Astrocyte (in vitro differentiated cells and primary cell): ENCODE results near the gene BEX4. TPM values are rescaled to one million over a fixed set of nuclear protein-coding genes. Genes with fewer than 3 reads are reported as not detected.
A peak's percentile ranks its signal among the peaks of the same experiment; 100 is the strongest.

Experiments used
- DNase-seq: peaks from one replicate; pipeline ENCODE4 v3.0.0-alpha.2; 2010; ENCODE audit warnings: low read depth
- FAIRE-seq: peaks from 2 replicates; lab custom pipeline; 2011; peaks lifted over from hg19 to GRCh38; lab: Jason Lieb, UNC
- H2AFZ ChIP-seq: 2 replicates; pipeline ENCODE4 v1.6.0; 2012; ENCODE audit warnings: low read depth, low read length, inconsistent platforms
- H3K27ac ChIP-seq: 2 replicates; pipeline ENCODE4 v1.5.1; 2011; ENCODE audit warnings: low read depth, low read length, inconsistent platforms
- H3K27me3 ChIP-seq: 2 replicates; pipeline ENCODE4 v1.6.0; 2011; ENCODE audit warnings: low read length, inconsistent platforms; ENCODE audit not compliant: insufficient read depth
- H3K36me3 ChIP-seq: 2 replicates; pipeline ENCODE4 v1.5.1; 2011; ENCODE audit warnings: low read length, inconsistent platforms; ENCODE audit not compliant: insufficient read depth
- H3K4me1 ChIP-seq: 2 replicates; pipeline ENCODE4 v1.5.1; 2011; ENCODE audit warnings: low read length, inconsistent platforms; ENCODE audit not compliant: insufficient read depth
- H3K4me2 ChIP-seq: 2 replicates; pipeline ENCODE4 v1.6.0; 2012; ENCODE audit warnings: low read length, inconsistent platforms
- H3K4me3 ChIP-seq: 2 replicates; pipeline ENCODE4 v1.5.1; 2011; ENCODE audit warnings: low read depth, mild to moderate bottlenecking, low read length, inconsistent platforms; ENCODE audit not compliant: insufficient read depth
- H3K79me2 ChIP-seq: 2 replicates; pipeline ENCODE4 v1.6.0; 2012; ENCODE audit warnings: mild to moderate bottlenecking, low read length, inconsistent platforms; ENCODE audit not compliant: insufficient read depth
- H3K9ac ChIP-seq: 2 replicates; pipeline ENCODE4 v1.6.0; 2012; ENCODE audit warnings: mild to moderate bottlenecking, low read length, inconsistent platforms
- H3K9me3 ChIP-seq: 2 replicates; pipeline ENCODE4 v1.5.1; 2012; ENCODE audit warnings: low read depth, mild to moderate bottlenecking, low read length, inconsistent platforms; ENCODE audit not compliant: insufficient read depth
- H4K20me1 ChIP-seq: 2 replicates; pipeline ENCODE4 v1.6.0; 2012; ENCODE audit warnings: low read length, inconsistent platforms; ENCODE audit not compliant: insufficient read depth
- H3K27ac Mint-ChIP-seq: one replicate; pipeline ENCODE4 v1.8.0; 2021; ENCODE audit warnings: mild to moderate bottlenecking, mixed read lengths; ENCODE audit not compliant: unreplicated experiment
- H3K27me3 Mint-ChIP-seq: one replicate; pipeline ENCODE4 v1.8.0; 2021; ENCODE audit warnings: low read depth, mixed read lengths; ENCODE audit not compliant: unreplicated experiment
- H3K36me3 Mint-ChIP-seq: one replicate; pipeline ENCODE4 v1.8.0; 2021; ENCODE audit warnings: low read depth, mixed read lengths; ENCODE audit not compliant: unreplicated experiment
- H3K4me1 Mint-ChIP-seq: one replicate; pipeline ENCODE4 v1.8.0; 2021; ENCODE audit warnings: low read depth, mixed read lengths; ENCODE audit not compliant: unreplicated experiment
- H3K4me3 Mint-ChIP-seq: one replicate; pipeline ENCODE4 v1.8.0; 2021; ENCODE audit warnings: mild to moderate bottlenecking, moderate library complexity, mixed read lengths; ENCODE audit not compliant: unreplicated experiment
- H3K9me3 Mint-ChIP-seq: one replicate; pipeline ENCODE4 v1.8.0; 2021; ENCODE audit warnings: mild to moderate bottlenecking, mixed read lengths; ENCODE audit not compliant: unreplicated experiment
- EZH2 ChIP-seq: IDR thresholded peaks from 2 replicates; pipeline ENCODE4 v1.6.1; 2012; ENCODE audit warnings: mild to moderate bottlenecking, low read length, inconsistent platforms; ENCODE audit not compliant: insufficient read depth
- total RNA-seq: library from RNA; stranded (reverse); gene quantifications from 2 replicates; pipeline ENCODE4 v1.2.1, GENCODE V29; 2021
- TF ChIP-seq, protein P1 (sequence below): IDR thresholded peaks from 2 replicates; pipeline ENCODE4 v1.5.1; 2011; ENCODE audit warnings: low read depth, mild to moderate bottlenecking, inconsistent platforms, low read length, moderate library complexity; ENCODE audit not compliant: insufficient read depth

Gene BEX4
- total RNA-seq, 1 donor from 2014 or later, result 43.4 TPM

DNA sequence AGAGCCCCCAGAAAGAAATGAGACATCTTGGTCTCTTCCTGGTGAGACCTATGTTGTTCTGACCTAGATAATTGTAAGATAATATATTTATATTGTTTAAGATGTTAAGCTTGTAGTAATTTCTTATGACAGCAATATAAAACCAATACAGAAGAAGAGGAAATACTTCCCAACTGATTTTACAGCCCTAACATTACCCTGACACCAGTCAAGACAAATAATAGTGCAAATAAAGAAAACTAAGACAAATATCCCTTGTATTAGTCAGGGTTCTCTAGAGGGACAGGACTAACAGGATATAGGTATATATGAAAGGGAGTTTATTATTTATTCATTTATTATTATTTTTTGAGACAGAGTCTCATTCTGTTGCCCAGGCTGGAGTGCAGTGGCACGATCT, 21.4 kb downstream of the BEX4 start:
- H3K4me3 Mint-ChIP-seq, result no peak overlapping the region
- no peaks in the 10 kb centered on the region for H3K9me3 Mint-ChIP-seq
- H3K27ac Mint-ChIP-seq, result no peak overlapping the region
- no peaks in the 10 kb centered on the region for H3K4me1 Mint-ChIP-seq
- Histone ChIP-seq H3K27me3 (no peaks in the 10 kb centered on the region), H3K36me3 (no peaks in the 10 kb centered on the region), H4K20me1 (no peaks in the 10 kb centered on the region), H2AFZ (no peak overlapping the region), H3K27ac (no peak overlapping the region), H3K4me3 (no peak overlapping the region), H3K79me2 (no peaks in the 10 kb centered on the region), H3K9ac (no peak overlapping the region), H3K4me1 (no peaks in the 10 kb centered on the region), H3K9me3 (no peaks in the 10 kb centered on the region), H3K4me2 (no peak overlapping the region)
- H3K27me3 Mint-ChIP-seq, result no peaks in the 10 kb centered on the region
- no peaks in the 10 kb centered on the region for H3K36me3 Mint-ChIP-seq
- TF ChIP-seq, protein P1, sequence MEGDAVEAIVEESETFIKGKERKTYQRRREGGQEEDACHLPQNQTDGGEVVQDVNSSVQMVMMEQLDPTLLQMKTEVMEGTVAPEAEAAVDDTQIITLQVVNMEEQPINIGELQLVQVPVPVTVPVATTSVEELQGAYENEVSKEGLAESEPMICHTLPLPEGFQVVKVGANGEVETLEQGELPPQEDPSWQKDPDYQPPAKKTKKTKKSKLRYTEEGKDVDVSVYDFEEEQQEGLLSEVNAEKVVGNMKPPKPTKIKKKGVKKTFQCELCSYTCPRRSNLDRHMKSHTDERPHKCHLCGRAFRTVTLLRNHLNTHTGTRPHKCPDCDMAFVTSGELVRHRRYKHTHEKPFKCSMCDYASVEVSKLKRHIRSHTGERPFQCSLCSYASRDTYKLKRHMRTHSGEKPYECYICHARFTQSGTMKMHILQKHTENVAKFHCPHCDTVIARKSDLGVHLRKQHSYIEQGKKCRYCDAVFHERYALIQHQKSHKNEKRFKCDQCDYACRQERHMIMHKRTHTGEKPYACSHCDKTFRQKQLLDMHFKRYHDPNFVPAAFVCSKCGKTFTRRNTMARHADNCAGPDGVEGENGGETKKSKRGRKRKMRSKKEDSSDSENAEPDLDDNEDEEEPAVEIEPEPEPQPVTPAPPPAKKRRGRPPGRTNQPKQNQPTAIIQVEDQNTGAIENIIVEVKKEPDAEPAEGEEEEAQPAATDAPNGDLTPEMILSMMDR, result no peak
- TF ChIP-seq EZH2, result no peak
- DNase-seq, result no peak
- no peak for FAIRE-seq

DNA sequence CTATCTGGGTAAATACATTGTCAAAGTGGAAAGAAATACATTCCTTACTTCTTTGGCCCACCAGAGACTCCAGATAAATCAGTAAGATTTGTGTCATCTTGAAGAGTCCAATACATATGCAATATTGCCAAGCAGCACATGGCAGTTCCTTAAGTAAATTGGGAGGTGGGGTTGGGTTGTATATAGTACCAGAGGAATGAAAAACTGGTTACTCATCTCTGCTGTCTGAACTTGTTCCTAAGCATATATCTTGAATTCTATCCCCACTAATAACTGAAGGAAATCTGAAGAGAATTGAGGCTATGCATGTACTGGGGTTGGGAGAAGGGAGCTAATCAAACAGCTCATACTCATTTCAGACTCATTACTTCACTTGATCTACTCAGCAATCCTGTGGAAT, 25.2 kb downstream of the BEX4 start:
- no peak overlapping the region for H3K4me3 ChIP-seq

DNA sequence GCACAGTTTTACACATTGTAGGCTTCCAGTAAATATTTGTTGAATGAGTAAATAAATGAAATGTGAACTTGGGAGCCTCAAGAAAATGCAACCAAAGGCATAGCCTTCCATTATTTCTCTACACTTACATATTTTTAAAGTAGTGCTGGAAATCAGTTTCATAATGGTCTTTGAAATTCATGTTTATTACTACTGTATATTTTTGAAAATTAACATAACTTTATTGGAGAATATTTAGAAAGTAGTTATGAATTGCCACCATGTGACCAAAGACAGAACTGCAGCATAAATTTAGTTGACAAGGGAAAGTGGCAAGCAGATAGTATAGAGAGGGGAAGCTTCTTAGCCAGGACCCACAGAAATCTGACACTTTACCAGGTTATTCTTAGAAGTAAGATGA, 33.6 kb downstream of the BEX4 start:
- no peak overlapping the region for H3K9ac ChIP-seq
- Mint-ChIP-seq H3K36me3 (peaks cover 3% of the 10 kb centered on the region), H3K27ac (no peak overlapping the region), H3K4me1 (peaks cover 8% of the 10 kb centered on the region), H3K27me3 (no peaks in the 10 kb centered on the region), H3K9me3 (no peaks in the 10 kb centered on the region), H3K4me3 (no peak overlapping the region)
- H3K27ac ChIP-seq, result no peak overlapping the region
- peaks cover 3% of the 10 kb centered on the region for H3K79me2 ChIP-seq
- peaks cover 9% of the 10 kb centered on the region for H3K36me3 ChIP-seq
- H3K4me3 ChIP-seq, result no peak overlapping the region
- H3K27me3 ChIP-seq, result no peaks in the 10 kb centered on the region
- H2AFZ ChIP-seq, result no peak overlapping the region
- no peak overlapping the region for H3K4me2 ChIP-seq
- H4K20me1 ChIP-seq, result peaks cover 6% of the 10 kb centered on the region
- TF ChIP-seq EZH2, result no peak
- TF ChIP-seq, protein P1, result peak; percentile 30
- H3K4me1 ChIP-seq, result no peaks in the 10 kb centered on the region
- H3K9me3 ChIP-seq, result no peaks in the 10 kb centered on the region
- peak; percentile 29 for FAIRE-seq
- peak; percentile 3 for DNase-seq

More for the DNA sequence above, 25.2 kb downstream of the BEX4 start:
- Mint-ChIP-seq H3K36me3 (no peaks in the 10 kb centered on the region), H3K4me3 (no peak overlapping the region), H3K4me1 (no peaks in the 10 kb centered on the region), H3K27me3 (peaks cover 7% of the 10 kb centered on the region), H3K27ac (no peak overlapping the region), H3K9me3 (no peaks in the 10 kb centered on the region)
- Histone ChIP-seq H3K79me2 (no peaks in the 10 kb centered on the region), H3K27ac (no peak overlapping the region), H3K4me2 (no peak overlapping the region), H3K9me3 (no peaks in the 10 kb centered on the region), H2AFZ (no peak overlapping the region), H4K20me1 (no peaks in the 10 kb centered on the region), H3K9ac (no peak overlapping the region), H3K4me1 (no peaks in the 10 kb centered on the region), H3K27me3 (no peaks in the 10 kb centered on the region), H3K36me3 (no peaks in the 10 kb centered on the region)
- no peak for DNase-seq
- peak; percentile 50 for FAIRE-seq
- TF ChIP-seq, protein P1, result no peak
- TF ChIP-seq EZH2, result no peak
